ENCODE measurements around the gene CEPT1.

The CEPT1 gene

DNA sequence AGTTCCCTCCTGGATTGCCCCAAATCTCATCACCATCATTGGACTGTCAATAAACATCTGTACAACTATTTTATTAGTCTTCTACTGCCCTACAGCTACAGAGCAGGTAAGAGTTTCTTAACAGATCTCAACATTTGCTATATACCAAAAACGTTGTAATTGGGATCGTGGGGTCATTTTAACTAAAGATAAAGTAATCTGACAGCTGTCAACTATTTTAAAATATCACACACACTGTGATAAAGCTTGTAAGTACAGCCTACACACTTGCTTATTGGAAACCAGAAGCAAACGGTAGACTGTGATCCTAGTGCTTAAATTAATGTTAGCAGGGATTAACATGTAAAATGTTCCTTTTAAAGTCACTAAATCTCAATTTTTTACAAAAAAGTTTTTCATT lies 7.9 kb downstream of the CEPT1 start:
- DNase-seq, result no peak

DNA sequence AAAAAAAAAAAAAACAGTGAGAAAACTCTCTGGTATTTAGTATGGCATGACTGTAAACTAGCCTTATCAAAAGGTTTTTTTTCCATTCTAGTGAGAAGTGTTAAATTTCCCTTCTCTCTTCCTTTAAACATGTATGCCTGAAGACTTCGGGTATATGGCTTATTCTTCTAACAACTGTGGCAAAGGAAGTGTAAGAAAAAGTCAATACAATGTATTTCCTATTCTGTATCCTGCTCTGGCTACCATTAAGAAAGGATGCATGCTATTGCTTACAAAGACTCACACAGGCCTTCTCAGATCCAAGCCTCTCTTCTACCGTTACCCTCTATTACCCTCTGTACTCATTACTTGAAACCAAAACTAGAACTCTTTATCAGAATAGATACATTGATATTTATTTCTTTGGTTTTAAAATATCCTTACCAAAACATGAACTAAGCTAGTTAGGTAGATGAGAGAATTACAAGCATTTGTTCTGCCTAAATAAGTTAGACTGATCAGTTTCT lies 8.4 kb downstream of the CEPT1 start:
- no peak for DNase-seq

DNA sequence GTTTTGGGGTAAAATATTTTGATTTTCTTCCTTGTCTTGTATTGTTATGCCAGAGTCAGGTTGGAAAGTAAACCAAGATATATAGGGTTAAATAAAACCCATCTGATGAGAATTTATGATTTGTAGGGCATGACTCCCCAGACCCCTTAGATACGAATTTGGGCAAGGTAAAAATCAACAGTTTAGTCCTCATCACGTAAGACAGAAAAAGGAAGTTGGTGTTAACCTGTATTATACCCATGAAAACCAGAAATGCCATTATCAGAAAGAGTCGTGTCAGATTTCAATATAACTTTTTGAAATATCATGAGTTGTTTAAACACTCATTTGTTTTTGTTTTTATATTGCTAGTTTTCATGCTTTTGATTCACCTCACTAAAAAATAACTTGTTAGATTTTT lies 11.8 kb downstream of the CEPT1 start:
- DNase-seq, result no peak

- no peak for DNase-seq
Measured at GRCh38 chr1:111154021-111154999, 14.3 kb downstream of the CEPT1 start.

- DNase-seq, result no peak
Measured at GRCh38 chr1:111157431-111157830, 17.4 kb downstream of the CEPT1 start.

GRCh38 chr1:111161843-111162487 lies 21.9 kb downstream of the CEPT1 start:
- no peak for DNase-seq

GRCh38 chr1:111162488-111162880 lies 22.5 kb downstream of the CEPT1 start:
- DNase-seq, result no peak

- no peak for DNase-seq
Measured at GRCh38 chr1:111163363-111163762, 23.3 kb downstream of the CEPT1 start.

DNA sequence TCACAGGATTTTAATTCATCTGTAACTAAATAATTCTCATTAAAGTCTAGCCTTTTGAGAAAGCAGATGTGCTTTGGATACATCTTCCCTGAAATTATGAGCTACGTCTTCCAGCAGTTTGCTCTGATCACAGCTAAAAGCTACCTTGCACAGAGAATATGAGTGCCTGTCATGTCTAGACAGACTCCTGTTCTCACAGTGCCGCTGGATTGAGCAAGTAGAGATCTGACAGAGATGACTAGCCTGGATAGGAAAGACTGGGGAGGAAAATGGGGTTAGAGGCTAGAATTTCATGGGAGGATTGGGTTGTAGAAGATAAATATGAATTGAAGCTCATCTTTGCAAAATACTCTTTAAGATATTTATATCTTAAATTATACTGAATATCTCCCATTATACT lies 24.1 kb downstream of the CEPT1 start:
- DNase-seq, result no peak

GRCh38 chr1:111172463-111172862 lies 32.4 kb downstream of the CEPT1 start:
- no peak for DNase-seq

DNA sequence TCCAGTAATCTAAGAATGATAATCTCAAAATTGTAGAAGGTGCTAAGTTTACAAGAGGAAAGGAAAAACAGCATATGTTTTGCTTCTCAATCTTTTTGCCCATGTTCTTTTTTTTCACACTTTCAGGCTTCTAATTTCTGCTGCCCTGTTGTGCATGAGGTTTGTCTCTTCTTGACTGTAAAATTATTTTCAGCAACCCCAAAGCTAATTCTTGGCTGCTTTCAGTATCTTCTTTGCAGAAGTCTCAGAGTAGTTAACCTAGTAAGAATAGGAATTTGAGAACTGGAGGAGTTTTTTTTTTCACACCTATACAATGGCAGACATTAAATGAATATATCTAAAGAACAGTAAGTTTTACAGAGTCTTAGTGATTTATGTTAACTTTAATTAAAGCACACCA lies 34.0 kb downstream of the CEPT1 start:
- DNase-seq, result no peak

DNA sequence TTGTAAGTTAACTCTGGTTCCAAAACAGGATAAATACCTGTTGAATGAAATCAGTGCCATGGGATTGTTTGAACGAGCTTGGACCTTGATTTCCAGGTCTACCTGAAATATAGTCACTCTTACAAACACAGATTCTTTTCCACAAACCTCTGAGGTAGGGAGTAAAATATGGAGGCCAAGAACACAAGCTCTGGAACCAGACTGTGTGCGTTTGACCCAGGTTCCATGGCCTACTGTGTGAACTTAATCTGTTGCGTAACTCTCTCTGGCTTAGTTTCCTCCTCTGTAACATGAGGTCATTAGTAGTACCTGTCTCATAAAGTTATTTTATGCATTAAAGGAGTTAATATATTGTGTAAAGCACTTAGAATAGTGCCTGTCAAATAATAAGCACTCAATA lies 35.3 kb downstream of the CEPT1 start:
- DNase-seq, result no peak

DNA sequence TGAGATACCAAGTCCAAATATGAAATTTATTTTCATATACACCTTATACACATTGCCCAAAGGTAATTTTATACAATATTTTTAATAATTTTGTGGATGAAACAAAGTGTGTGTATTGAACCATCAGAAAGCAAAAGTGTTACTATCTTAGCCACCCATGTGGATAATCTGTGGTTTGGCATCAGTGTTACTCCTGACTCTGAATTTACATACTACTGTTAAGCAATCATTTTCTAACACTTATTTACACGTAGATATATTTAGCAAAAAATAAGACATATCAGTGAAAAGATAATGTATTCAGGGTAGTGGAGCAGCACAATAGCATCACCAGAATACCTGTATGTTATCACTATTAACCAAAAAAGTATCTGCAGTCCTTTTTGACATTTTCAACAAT lies 36.7 kb downstream of the CEPT1 start:
- no peak for DNase-seq

DNA sequence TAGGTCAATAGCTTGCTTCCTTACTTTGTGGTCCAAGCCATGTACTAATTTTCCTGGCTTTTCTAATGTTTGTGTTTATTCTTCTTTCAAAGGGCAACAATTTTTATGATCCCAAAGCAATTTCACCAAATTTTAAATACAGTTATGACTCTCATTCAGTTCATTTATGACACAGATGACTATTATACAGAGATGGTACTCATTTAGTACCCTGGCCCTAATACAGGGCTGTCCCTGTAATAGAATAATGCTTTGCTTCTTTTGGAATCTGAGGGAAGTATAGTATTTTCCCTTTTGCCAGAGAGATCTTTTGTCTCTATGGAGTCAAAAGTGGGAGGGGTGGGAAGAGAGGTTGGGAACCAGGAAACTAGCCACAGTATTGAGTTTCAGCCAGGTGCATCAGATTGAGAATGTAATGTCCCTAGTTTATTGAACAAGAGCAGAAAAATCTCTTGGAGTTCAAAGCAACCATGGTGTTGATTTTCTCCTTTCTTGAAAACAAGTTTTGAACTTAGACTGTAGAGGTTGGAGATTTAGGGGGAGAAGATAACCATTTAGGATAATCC lies 40.0 kb downstream of the CEPT1 start:
- no peak for DNase-seq

DNA sequence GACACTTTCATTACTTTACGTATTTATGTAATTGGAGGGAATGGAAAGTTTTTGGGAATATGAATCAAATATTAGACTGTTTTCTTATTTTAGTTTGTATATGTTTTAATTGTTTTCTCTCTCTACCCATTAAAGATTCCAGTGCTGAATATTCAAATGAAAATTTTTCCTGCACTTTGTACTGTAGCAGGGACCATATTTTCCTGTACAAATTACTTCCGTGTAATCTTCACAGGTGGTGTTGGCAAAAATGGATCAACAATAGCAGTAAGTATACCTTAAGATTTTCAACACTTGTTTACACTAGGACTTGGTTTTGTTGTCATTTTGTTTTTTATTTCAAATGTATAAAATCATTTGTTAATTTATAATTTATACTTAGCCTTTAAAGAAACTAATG lies 42.0 kb downstream of the CEPT1 start:
- DNase-seq, result no peak

DNA sequence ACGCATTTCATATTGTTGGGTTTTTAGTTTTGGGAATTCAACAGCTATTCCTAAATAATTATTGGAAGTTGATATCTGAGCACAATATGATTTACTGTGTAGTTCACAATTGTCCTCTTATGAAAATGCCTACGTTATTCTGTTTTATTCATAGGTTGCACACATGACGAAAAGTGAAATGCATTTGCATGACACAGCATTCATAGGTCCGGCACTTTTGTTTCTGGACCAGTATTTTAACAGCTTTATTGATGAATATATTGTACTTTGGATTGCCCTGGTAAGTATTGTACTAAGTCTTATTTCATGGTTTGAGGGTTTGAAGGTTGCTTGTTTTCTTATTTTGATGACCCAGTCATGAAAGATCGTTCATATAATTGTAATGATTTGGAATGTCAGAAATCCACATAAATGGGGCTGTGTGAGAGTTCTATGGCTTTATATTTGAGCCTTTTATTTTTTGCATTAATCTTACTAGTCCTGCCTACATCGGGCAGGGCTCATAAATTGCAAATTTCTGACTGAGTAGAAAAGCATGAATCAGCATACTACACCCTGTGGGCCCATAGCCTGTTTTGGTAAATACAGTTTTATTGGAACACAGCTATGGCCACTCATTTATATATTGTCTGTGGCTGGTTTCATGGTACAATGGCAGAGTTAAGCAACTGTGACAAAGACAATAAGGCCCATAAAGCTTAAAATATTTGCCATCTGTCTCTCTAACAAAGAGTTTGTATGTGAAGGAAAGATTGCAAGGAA lies 43.5 kb downstream of the CEPT1 start:
- DNase-seq, result no peak

- DNase-seq, result no peak
Measured at GRCh38 chr1:111184663-111185062, 44.6 kb downstream of the CEPT1 start.

GRCh38 chr1:111190931-111191451 lies 51.0 kb downstream of the CEPT1 start:
- DNase-seq, result no peak

GRCh38 chr1:111191496-111191895 lies 51.5 kb downstream of the CEPT1 start:
- DNase-seq, result no peak

GRCh38 chr1:111192074-111192473 lies 52.1 kb downstream of the CEPT1 start:
- no peak for DNase-seq

- DNase-seq, result no peak
Measured at GRCh38 chr1:111192658-111193519, 52.9 kb downstream of the CEPT1 start.

Measured in activated CD4-positive, CD25-positive, alpha-beta regulatory T cell (primary cell).